ENCODE results near the gene LRRN2. TPM values are rescaled to one million over a fixed set of nuclear protein-coding genes. Genes with fewer than 3 reads are reported as not detected.

LRRN2 gene
- total and polyA plus RNA-seq, 2 donors (not counting 3 experiments of a cell fraction or from before 2014, with no cell fraction given) = not detected

DNA sequence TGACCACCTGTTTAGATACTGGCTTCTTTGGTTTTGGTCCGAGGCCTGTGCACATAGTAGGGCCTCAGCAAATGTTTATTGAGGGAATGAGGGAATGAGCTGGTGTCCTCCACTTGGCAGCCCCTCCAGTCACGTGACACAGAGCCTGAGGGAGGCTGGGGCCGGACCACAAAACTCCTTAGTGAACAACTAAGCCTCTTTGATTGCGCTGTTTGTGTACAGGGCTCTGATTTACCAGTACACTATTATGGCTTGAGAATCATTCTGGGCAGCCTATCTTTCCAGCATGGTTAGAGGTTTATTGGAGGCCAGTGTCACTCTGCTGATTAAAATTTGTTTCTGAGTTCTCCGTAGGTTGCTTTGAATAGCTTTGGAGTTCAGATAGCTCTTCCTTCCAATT is 10.2 kb upstream of the LRRN2 start:
- Histone ChIP-seq H2AFZ (ENCODE audit: low read depth, low read length) (no peak overlapping the region), H3K36me3 (ENCODE audit: control insufficient read depth in 2 of 2, extremely low read depth in 1 of 2, insufficient read depth in 2 of 2, low read length in 2 of 2) (no peaks in the 10 kb centered on the region), H3K9me3 (replicated peaks; ENCODE audit: control insufficient read depth, insufficient read depth, low read length) (no peaks in the 10 kb centered on the region), H4K20me1 (replicated peaks; ENCODE audit: control insufficient read depth, extremely low read depth, insufficient read depth, low read length) (no peaks in the 10 kb centered on the region), H3K79me2 (ENCODE audit: control insufficient read depth, insufficient read depth, low read length) (no peaks in the 10 kb centered on the region), H3K27me3 (ENCODE audit: control insufficient read depth in 2 of 2, insufficient read depth in 2 of 2, low read length in 2 of 2) (peaks cover 0 to 2% of the 10 kb centered on the region in 2 experiments), H3K4me3 (replicated peaks in 1 of 3; ENCODE audit: insufficient read depth in 1 of 3, low read depth in 1 of 3, low read length in 3 of 3) (no peak overlapping the region), H3K4me1 (ENCODE audit: control insufficient read depth, extremely low read depth, insufficient read depth, low read length) (no peaks in the 10 kb centered on the region), H3K27ac (ENCODE audit: insufficient read depth, low read depth, low read length) (no peak overlapping the region), H3K9ac (replicated peaks; ENCODE audit: extremely low read depth, insufficient read depth, low read length) (no peak overlapping the region), H3K9me1 (replicated peaks; ENCODE audit: control insufficient read depth, extremely low read depth, insufficient read depth, low read length) (no peaks in the 10 kb centered on the region), H3K4me2 (ENCODE audit: insufficient read depth, low read length) (no peak overlapping the region)
- FAIRE-seq = no peak
- TF ChIP-seq POLR2AphosphoS5 (IDR thresholded peaks at IDR 0.05; ENCODE audit: insufficient read depth, low read depth, low read length) (no peak), JUN (IDR thresholded peaks at IDR 0.05; ENCODE audit: borderline replicate concordance, insufficient read depth, insufficient read length, low read depth) (no peak), GATA2 (IDR thresholded peaks at IDR 0.05; ENCODE audit: insufficient read depth, insufficient read length, low read depth, low read length) (no peak), FOS (IDR thresholded peaks at IDR 0.05; ENCODE audit: borderline replicate concordance, insufficient read depth, low read length) (no peak), MYC (IDR thresholded peaks at IDR 0.05; ENCODE audit: low read depth, low read length) (no peak)
- TF ChIP-seq, protein P1, sequence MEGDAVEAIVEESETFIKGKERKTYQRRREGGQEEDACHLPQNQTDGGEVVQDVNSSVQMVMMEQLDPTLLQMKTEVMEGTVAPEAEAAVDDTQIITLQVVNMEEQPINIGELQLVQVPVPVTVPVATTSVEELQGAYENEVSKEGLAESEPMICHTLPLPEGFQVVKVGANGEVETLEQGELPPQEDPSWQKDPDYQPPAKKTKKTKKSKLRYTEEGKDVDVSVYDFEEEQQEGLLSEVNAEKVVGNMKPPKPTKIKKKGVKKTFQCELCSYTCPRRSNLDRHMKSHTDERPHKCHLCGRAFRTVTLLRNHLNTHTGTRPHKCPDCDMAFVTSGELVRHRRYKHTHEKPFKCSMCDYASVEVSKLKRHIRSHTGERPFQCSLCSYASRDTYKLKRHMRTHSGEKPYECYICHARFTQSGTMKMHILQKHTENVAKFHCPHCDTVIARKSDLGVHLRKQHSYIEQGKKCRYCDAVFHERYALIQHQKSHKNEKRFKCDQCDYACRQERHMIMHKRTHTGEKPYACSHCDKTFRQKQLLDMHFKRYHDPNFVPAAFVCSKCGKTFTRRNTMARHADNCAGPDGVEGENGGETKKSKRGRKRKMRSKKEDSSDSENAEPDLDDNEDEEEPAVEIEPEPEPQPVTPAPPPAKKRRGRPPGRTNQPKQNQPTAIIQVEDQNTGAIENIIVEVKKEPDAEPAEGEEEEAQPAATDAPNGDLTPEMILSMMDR (IDR thresholded peaks at IDR 0.05; ENCODE audit: extremely low read depth in 1 of 2, insufficient read depth in 1 of 2, low read depth in 1 of 2, low read length in 2 of 2) = no peak
- ChIA-PET CTCF (no interaction called here), POLR2A (no interaction called here)
- dilution Hi-C loops (cut with MboI; ENCODE audit: extremely low pct_ligation_motif_present, low sequenced_read_pairs) = no loop called here
- BruUV-seq (replicated peaks) = no TSS peak
- intact Hi-C loops (cut with micrococcal nuclease) = no loop called here
- DNase-seq (ENCODE audit: low read depth, low spot score) = no peak

DNA sequence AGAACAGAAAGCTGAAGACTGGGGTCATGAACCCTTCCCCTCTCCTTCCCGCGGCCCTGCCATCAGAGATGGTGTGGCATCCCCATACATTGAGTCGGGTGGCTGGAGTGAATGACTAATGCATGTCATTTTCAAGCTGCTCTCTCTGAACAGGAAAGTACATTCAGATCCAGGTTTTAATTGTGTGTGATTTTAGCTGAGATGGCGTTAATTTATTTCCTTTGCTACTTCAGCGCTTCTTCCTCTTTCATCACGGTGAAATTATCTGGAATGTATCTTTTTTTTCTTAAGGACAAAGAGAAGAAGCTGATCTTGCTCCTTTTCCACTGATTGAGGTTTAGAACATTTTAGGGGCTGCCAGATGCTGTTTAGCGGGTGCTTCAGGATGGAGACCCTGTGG is 8.6 kb upstream of the LRRN2 start:
- no peak for FAIRE-seq
- DNase-seq (ENCODE audit: low read depth, low spot score) = no peak
- no peak overlapping the region for H3K4me2 ChIP-seq (ENCODE audit: insufficient read depth, low read length)
- CTCF ChIA-PET = interaction anchor here (1.2 to 2.1 kb wide), 4 partner anchors 9 to 113 kb away, joined by 3 to 5 read pairs (median 4); no protein-coding TSS in a partner anchor
- no TSS peak for BruUV-seq (replicated peaks)
- H3K9ac ChIP-seq (replicated peaks; ENCODE audit: extremely low read depth, insufficient read depth, low read length) = no peak overlapping the region
- H3K27me3 ChIP-seq (ENCODE audit: control insufficient read depth in 2 of 2, insufficient read depth in 2 of 2, low read length in 2 of 2) = peaks cover 0 to 2% of the 10 kb centered on the region in 2 experiments
- no peaks in the 10 kb centered on the region for H3K9me3 ChIP-seq (replicated peaks; ENCODE audit: control insufficient read depth, insufficient read depth, low read length)
- H3K4me3 ChIP-seq (replicated peaks in 1 of 3; ENCODE audit: insufficient read depth in 1 of 3, low read depth in 1 of 3, low read length in 3 of 3) = no peak overlapping the region
- dilution Hi-C loops (cut with MboI; ENCODE audit: extremely low pct_ligation_motif_present, low sequenced_read_pairs) (no loop called here), intact Hi-C loops (cut with micrococcal nuclease) (no loop called here)
- no peak for TF ChIP-seq JUN (IDR thresholded peaks at IDR 0.05; ENCODE audit: borderline replicate concordance, insufficient read depth, insufficient read length, low read depth)
- no peak for TF ChIP-seq FOS (IDR thresholded peaks at IDR 0.05; ENCODE audit: borderline replicate concordance, insufficient read depth, low read length)
- TF ChIP-seq GATA2 (IDR thresholded peaks at IDR 0.05; ENCODE audit: insufficient read depth, insufficient read length, low read depth, low read length) = no peak
- TF ChIP-seq, protein P1 (IDR thresholded peaks at IDR 0.05; ENCODE audit: extremely low read depth in 1 of 2, insufficient read depth in 1 of 2, low read depth in 1 of 2, low read length in 2 of 2) = no peak
- TF ChIP-seq MYC (IDR thresholded peaks at IDR 0.05; ENCODE audit: low read depth, low read length) = no peak
- no peak for TF ChIP-seq MAX (IDR thresholded peaks at IDR 0.05; ENCODE audit: insufficient read depth, insufficient read length)
- TF ChIP-seq POLR2A (IDR thresholded peaks at IDR 0.05; ENCODE audit: low read depth, low read length) = no peak
- TF ChIP-seq EZH2 (IDR thresholded peaks at IDR 0.05; ENCODE audit: borderline replicate concordance, low read depth, low read length, severe bottlenecking) = no peak
- no peak for TF ChIP-seq POLR2AphosphoS5 (IDR thresholded peaks at IDR 0.05; ENCODE audit: insufficient read depth, low read depth, low read length)
- H3K79me2 ChIP-seq (ENCODE audit: control insufficient read depth, insufficient read depth, low read length) = no peaks in the 10 kb centered on the region
- POLR2A ChIA-PET = no interaction called here
- no peaks in the 10 kb centered on the region for H3K36me3 ChIP-seq (ENCODE audit: control insufficient read depth in 2 of 2, extremely low read depth in 1 of 2, insufficient read depth in 2 of 2, low read length in 2 of 2)
- no peaks in the 10 kb centered on the region for H3K9me1 ChIP-seq (replicated peaks; ENCODE audit: control insufficient read depth, extremely low read depth, insufficient read depth, low read length)
- H2AFZ ChIP-seq (ENCODE audit: low read depth, low read length) = no peak overlapping the region
- H3K4me1 ChIP-seq (ENCODE audit: control insufficient read depth, extremely low read depth, insufficient read depth, low read length) = no peaks in the 10 kb centered on the region
- no peak overlapping the region for H3K27ac ChIP-seq (ENCODE audit: insufficient read depth, low read depth, low read length)
- H4K20me1 ChIP-seq (replicated peaks; ENCODE audit: control insufficient read depth, extremely low read depth, insufficient read depth, low read length) = no peaks in the 10 kb centered on the region
